H1 (cell line): ENCODE results near the gene TPM1.

Source experiments
- CREB1 ChIP-seq: IDR thresholded peaks from 2 replicates; pipeline ENCODE4 v1.6.1; 2012; ENCODE audit warnings: inconsistent platforms
- RAD21 ChIP-seq, 2 experiments: IDR thresholded peaks in 1 of 2; conservative IDR thresholded peaks in 1 of 2; 2 replicates each; pipeline ENCODE4 v1.6.1; 2011; ENCODE audit warnings: low read depth in 2 of 2, low read length in 2 of 2, improper control_type of control experiment in 1 of 2, inconsistent platforms in 1 of 2, mild to moderate bottlenecking in 1 of 2, moderate library complexity in 1 of 2
- SP2 ChIP-seq: IDR thresholded peaks from 2 replicates; pipeline ENCODE4 v1.6.1; 2012; ENCODE audit warnings: mild to moderate bottlenecking, low read length, inconsistent platforms
- TF ChIP-seq, protein P1 (sequence below): IDR thresholded peaks from 2 replicates; pipeline ENCODE4 v1.6.1; 2011; ENCODE audit warnings: low read length, improper control_type of control experiment
- TF ChIP-seq, protein P2 (sequence below), 3 experiments: IDR thresholded peaks; 1 replicate in 2 of 3; 2 replicates in 1 of 3; pipeline versions ENCODE4 v1.5.1 to v1.6.1; 2011; ENCODE audit warnings: low read length in 3 of 3, mild to moderate bottlenecking in 3 of 3, inconsistent platforms in 2 of 3, low read depth in 1 of 3, moderate library complexity in 1 of 3; ENCODE audit not compliant: insufficient read depth in 1 of 3; ENCODE audit errors: control extremely low read depth in 1 of 3

DNA sequence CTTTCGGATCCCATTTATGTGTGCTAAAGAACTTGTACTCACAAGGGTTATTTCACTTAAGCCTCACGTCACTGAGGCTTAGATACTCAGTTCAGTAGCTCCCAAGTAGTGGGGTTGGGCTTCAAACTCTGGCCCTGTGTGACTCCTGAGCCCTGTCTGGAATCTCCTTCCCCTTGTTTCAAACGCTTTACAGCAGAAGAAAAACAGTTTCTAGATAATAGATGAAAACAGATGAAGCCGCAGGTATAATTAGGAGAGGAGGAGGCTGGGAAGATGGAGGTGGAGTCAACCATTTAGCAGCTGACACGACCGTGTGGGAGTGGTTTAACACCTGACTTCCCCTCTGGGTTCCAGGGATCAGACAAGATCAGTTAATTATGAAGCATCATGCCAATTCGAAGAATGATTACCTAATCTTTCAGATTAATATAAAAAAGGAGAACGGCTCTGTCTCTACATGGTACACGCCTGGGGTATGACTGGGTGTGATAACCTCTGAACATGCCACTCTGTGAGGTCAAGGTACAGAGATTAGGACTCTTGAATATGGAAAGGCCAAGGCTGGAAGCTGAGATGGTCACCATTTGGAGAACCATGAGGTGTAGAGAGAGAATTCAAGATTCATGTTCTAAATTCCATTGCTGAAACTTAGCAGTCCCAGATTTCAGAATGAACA lies 31.1 kb downstream of the TPM1 start:
- TF ChIP-seq SP2 (no peak), RAD21 (IDR thresholded peaks at IDR 0.05 in 1 of 2, conservative IDR thresholded peaks at IDR 0.05 in 1 of 2; ENCODE audit: low read depth in 2 of 2, low read length in 2 of 2) (no peak), CREB1 (no peak)
- TF ChIP-seq, protein P1, sequence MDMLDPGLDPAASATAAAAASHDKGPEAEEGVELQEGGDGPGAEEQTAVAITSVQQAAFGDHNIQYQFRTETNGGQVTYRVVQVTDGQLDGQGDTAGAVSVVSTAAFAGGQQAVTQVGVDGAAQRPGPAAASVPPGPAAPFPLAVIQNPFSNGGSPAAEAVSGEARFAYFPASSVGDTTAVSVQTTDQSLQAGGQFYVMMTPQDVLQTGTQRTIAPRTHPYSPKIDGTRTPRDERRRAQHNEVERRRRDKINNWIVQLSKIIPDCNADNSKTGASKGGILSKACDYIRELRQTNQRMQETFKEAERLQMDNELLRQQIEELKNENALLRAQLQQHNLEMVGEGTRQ, result no peak
- TF ChIP-seq, protein P2, sequence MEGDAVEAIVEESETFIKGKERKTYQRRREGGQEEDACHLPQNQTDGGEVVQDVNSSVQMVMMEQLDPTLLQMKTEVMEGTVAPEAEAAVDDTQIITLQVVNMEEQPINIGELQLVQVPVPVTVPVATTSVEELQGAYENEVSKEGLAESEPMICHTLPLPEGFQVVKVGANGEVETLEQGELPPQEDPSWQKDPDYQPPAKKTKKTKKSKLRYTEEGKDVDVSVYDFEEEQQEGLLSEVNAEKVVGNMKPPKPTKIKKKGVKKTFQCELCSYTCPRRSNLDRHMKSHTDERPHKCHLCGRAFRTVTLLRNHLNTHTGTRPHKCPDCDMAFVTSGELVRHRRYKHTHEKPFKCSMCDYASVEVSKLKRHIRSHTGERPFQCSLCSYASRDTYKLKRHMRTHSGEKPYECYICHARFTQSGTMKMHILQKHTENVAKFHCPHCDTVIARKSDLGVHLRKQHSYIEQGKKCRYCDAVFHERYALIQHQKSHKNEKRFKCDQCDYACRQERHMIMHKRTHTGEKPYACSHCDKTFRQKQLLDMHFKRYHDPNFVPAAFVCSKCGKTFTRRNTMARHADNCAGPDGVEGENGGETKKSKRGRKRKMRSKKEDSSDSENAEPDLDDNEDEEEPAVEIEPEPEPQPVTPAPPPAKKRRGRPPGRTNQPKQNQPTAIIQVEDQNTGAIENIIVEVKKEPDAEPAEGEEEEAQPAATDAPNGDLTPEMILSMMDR (IDR thresholded peaks at IDR 0.05; ENCODE audit: control extremely low read depth in 1 of 3, insufficient read depth in 1 of 3, low read depth in 1 of 3, low read length in 3 of 3), result no peak
